Measurements from ENCODE around the gene RAC3. TPM values are rescaled to one million over a fixed set of nuclear protein-coding genes. Genes with fewer than 3 reads are reported as not detected.

The RAC3 gene
- total and polyA plus RNA-seq, 2 donors = 5.9 to 10.4 TPM

DNA sequence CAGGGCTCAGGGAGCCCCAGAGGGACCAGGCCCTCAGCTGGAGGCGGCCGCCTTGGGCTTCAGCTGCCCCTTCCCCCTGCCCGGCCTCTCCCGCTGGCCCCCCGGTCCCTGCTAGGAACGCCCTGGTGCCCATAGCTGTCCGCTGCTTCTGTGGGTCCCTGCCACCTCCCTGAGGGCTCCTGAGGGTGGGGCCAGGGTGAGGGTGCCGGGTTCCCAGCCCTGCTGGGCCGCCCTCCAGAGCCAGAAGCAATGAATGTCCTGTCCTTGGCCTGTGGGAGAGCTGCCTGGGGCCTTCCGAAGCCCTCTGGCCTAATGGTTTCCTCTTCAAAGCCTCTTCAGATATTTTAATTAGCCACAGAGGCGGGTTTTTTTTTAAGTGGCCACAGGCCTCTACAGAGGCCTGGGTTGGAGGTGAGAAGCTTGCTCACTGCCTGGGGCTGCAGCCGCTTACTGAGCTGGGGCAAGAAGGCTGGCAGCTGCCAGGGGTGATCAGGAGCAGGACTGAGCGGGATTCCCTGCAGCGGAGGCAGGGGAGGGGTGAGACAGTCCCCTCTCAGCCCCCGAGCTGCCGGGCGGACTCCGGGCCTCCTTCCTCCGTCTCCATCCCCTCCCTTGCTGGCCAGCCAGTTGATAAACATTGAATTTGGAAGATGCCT is 18.7 kb upstream of the RAC3 start:
- no peak for DNase-seq (ENCODE audit: extremely low spot score)
- Histone ChIP-seq H3K27ac (ENCODE audit: low read depth) (no peak overlapping the region), H3K4me3 (ENCODE audit: low read depth, low read length) (no peak overlapping the region), H3K4me1 (ENCODE audit: insufficient read depth) (no peaks in the 10 kb centered on the region), H3K36me3 (ENCODE audit: insufficient read depth) (no peaks in the 10 kb centered on the region)
- WGBS = 75% methylated on average over 19 of the region's 19 CpGs

DNA sequence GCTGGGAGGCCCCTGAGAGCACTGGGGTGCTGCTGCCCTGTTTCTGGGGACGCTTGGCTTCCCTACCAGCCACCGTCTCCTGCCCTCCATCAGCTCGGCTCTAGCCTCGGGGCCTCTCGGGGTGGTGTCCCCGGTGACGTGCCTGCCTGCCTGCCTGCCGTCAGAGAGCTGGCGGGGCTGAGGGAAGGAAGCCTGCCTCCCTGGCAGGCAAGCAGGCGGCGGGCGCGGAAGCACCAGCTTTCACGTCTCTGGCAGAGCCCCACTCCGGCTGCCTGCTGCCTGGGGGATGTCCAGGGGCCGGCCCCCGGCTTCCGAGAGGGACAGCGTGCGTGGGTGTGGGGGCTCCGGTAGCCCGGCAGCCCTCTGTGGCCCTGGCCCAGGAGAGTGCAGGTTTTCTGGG is 18.1 kb upstream of the RAC3 start:
- 52% methylated on average over 22 of the region's 22 CpGs for WGBS
- Histone ChIP-seq H3K4me3 (ENCODE audit: low read depth, low read length) (no peak overlapping the region), H3K36me3 (ENCODE audit: insufficient read depth) (no peaks in the 10 kb centered on the region), H3K27ac (ENCODE audit: low read depth) (no peak overlapping the region), H3K4me1 (ENCODE audit: insufficient read depth) (no peaks in the 10 kb centered on the region)
- no peak for DNase-seq (ENCODE audit: extremely low spot score)

DNA sequence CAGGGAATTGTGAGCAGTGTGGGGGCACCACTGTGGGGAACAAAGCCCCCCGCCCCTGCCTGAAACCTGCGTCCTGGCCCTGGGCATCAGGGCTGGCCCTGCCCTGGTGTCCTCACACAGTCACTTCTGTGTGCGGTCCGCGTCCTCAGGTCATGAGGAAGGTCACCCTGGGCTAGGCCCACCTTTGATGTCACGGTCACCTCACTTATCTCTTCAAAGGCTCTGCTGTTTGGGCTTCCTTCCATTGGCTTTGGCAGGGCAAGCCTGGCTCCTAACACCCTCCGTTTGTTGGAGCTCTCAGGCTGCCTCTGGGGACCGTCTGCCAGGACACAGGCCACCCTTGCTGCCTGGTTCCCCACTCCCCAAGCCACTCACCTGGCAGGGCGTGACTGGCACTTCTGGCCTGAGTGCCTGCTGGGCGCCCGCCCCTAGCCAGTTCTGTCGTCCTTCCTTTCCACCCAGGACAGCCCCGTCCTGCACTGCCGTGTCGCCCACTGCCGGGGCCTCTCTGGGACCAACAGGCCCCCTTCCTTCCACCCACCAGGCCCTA is 17.6 kb upstream of the RAC3 start:
- 89% methylated on average over 16 of the region's 16 CpGs for WGBS
- Histone ChIP-seq H3K4me3 (ENCODE audit: low read depth, low read length) (no peak overlapping the region), H3K4me1 (ENCODE audit: insufficient read depth) (no peaks in the 10 kb centered on the region), H3K27ac (ENCODE audit: low read depth) (no peak overlapping the region), H3K36me3 (ENCODE audit: insufficient read depth) (no peaks in the 10 kb centered on the region)
- no peak for DNase-seq (ENCODE audit: extremely low spot score)

DNA sequence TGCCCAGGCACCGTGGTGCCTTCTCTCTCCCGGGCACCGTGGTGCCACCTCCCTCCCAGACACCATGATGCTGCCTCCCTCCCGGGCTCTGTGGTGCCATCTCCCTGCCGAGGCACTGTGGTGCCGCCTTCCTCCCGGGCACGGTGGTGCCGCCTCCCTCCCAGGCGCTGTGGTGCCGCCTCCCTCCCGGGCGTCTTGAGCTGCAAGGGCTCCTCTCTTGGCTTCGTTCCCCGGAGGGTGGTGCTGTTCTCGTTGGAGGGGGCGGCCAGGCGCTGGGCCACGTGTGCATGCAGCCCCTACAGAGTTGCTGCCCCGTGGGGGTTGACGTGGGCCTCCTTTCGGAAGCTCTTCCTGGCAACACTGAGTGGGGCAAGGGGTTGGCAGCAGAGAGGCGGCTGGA is 17.0 kb upstream of the RAC3 start:
- no peaks in the 10 kb centered on the region for H3K36me3 ChIP-seq (ENCODE audit: insufficient read depth)
- DNase-seq (ENCODE audit: extremely low spot score) = no peak
- H3K4me3 ChIP-seq (ENCODE audit: low read depth, low read length) = no peak overlapping the region
- H3K27ac ChIP-seq (ENCODE audit: low read depth) = no peak overlapping the region
- WGBS = 77% methylated on average over 23 of the region's 23 CpGs
- H3K4me1 ChIP-seq (ENCODE audit: insufficient read depth) = no peaks in the 10 kb centered on the region

DNA sequence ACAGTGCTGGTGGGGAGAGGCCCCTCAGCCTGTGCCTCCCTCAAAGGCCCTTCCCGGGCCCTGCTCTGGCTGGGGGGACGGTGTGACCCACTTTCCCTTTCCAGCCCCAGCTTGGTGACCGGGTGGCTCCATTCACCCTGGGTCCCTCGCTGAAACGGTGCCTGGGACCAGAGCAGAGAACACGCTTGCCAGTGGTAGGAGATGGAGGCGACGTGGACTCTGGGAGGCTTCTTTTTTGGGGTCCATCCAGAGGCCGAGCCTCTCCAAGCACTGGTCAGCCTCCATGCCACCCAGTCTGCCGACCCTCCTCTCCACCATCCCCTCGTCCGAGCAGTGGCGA is 16.5 kb upstream of the RAC3 start:
- Histone ChIP-seq H3K36me3 (ENCODE audit: insufficient read depth) (no peaks in the 10 kb centered on the region), H3K27ac (ENCODE audit: low read depth) (no peak overlapping the region), H3K4me3 (ENCODE audit: low read depth, low read length) (no peak overlapping the region), H3K4me1 (ENCODE audit: insufficient read depth) (no peaks in the 10 kb centered on the region)
- no peak for DNase-seq (ENCODE audit: extremely low spot score)
- WGBS = 81% methylated on average over 13 of the region's 13 CpGs

DNA sequence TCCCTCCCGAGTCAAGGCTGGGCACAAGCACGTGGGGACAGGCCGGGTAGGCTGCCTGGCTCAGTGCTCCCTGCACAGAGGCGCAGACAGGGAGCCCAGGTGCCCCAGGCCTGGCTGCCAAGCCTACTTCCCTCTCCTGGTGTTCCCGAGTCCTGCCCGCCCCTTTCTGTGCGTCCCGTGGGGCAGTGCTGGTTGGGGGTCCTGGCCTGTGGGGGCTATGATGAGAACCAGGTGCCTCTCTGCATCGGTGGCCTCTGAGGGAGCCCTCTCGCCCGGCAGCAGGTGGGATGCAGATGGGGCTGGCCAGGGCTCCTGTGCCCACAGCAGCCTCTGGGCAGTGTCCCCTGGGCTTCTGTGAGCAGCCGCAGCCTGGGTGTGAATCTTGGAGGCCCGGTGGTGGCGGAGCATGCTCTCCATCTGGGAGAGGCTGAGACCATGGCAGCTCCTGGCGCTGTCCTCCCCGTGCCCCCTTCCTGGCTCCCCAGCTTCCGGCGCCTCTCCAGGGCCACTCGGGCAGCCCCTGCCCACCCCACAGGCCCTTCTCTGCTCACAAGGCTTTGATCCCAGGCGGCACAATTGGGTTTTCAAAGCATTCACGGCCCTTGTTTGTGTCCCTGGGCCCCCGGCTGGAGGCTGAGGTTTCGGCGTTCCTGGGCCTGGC is 16.0 kb upstream of the RAC3 start:
- no peaks in the 10 kb centered on the region for H3K36me3 ChIP-seq (ENCODE audit: insufficient read depth)
- DNase-seq (ENCODE audit: extremely low spot score) = no peak
- H3K4me3 ChIP-seq (ENCODE audit: low read depth, low read length) = no peak overlapping the region
- no peaks in the 10 kb centered on the region for H3K4me1 ChIP-seq (ENCODE audit: insufficient read depth)
- no peak overlapping the region for H3K27ac ChIP-seq (ENCODE audit: low read depth)
- 75% methylated on average over 24 of the region's 24 CpGs for WGBS

DNA sequence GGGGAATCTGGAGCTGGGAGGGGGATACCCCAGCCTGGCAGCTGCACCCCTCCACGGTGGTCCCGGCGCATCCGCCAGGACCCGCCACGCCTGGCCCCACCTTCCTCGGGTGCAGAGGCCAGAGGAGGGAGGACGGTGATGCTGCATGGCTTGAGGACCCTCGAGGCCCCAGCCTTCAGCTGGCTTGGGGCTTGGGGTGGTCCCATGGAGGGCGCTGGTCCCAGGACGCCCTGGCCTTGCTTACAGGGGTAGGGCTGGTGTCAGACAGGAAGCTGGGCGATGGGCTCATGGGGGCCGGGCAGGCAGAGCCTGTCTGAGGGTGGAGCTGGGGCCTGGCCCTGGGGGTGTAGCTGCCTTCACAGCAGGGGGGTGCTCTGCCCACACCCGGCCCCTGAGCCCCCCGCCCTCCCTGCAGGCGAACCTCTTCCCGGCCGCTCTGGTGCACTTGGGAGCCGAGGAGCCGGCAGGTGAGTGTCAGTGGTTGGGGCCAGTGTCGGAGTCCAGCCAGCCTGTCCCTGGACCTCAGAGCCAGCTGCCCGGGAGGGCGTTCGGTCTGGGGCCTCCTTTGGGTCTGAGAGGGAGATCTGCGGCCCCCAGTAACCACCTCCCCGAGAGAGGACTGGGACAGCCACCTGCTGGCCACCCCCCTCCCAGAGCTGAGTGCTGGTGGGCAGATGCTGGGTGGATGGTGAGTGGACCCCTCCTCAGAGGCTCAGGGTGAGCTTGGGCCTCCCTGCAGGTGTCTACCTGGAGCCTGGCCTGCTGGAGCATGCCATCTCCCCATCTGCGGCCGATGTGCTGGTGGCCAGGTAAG is 15.2 kb upstream of the RAC3 start:
- no peak overlapping the region for H3K27ac ChIP-seq (ENCODE audit: low read depth)
- no peak overlapping the region for H3K4me3 ChIP-seq (ENCODE audit: low read depth, low read length)
- no peaks in the 10 kb centered on the region for H3K4me1 ChIP-seq (ENCODE audit: insufficient read depth)
- no peak for DNase-seq (ENCODE audit: extremely low spot score)
- no peaks in the 10 kb centered on the region for H3K36me3 ChIP-seq (ENCODE audit: insufficient read depth)
- WGBS = 80% methylated on average over 28 of the region's 28 CpGs

DNA sequence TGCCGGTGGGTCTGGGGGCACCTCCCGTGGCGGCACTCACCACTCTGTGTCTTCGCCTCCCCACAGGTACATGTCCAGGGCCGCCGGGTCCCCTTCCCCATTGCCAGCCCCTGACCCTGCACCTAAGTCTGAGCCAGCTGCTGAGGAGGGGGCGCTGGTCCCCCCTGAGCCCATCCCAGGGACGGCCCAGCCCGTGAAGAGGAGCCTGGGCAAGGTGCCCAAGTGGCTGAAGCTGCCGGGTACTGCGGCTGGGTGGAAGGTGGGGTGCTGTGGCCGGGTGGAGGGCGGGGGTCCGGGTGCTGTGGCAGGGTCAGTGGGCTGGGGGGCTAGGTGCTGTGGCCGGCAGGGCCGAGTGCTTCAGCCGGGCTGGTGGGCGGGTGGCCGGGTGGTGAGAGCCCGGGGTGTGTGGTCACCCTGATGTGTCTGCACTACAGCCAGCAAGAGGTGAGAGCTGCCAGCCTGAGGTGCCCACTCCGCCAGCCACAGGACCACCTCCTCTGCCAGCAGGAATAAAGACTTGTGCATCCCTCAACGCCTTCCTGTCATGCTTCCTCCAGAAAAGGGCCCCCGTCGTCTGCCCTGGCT is 14.5 kb upstream of the RAC3 start:
- WGBS = 85% methylated on average over 24 of the region's 24 CpGs
- Histone ChIP-seq H3K4me1 (ENCODE audit: insufficient read depth) (no peaks in the 10 kb centered on the region), H3K36me3 (ENCODE audit: insufficient read depth) (no peaks in the 10 kb centered on the region), H3K27ac (ENCODE audit: low read depth) (no peak overlapping the region), H3K4me3 (ENCODE audit: low read depth, low read length) (no peak overlapping the region)
- DNase-seq (ENCODE audit: extremely low spot score) = no peak

DNA sequence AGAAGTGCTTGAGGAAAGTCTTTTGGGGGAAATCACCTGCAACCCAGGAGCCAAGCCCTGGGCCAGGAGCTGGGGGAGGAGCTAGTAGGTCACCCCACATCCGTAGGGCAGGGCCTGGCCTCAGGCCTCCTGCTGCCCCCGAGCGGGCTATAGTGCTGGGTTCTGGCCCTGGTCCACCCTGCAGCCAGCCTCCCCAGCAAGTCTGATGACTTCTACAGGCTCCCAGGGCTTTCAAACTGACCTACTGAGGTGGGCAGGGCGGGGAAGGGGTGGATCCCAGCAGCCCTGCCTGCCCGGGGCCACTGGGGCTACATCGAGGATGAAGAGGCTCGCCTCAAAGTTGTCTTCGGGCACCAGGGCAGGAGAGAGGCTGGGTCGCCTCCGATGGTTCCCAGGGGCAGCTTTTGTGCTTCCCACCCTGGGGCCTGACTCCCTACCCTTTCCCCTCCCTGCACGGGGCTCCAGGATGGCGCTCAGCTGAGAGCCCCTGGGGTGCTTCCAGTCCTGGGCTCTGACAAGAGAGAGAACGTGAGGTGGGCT is 13.8 kb upstream of the RAC3 start:
- 79% methylated on average over 13 of the region's 13 CpGs for WGBS
- Histone ChIP-seq H3K36me3 (ENCODE audit: insufficient read depth) (no peaks in the 10 kb centered on the region), H3K27ac (ENCODE audit: low read depth) (no peak overlapping the region), H3K4me1 (ENCODE audit: insufficient read depth) (no peaks in the 10 kb centered on the region), H3K4me3 (ENCODE audit: low read depth, low read length) (no peak overlapping the region)
- DNase-seq (ENCODE audit: extremely low spot score) = no peak

DNA sequence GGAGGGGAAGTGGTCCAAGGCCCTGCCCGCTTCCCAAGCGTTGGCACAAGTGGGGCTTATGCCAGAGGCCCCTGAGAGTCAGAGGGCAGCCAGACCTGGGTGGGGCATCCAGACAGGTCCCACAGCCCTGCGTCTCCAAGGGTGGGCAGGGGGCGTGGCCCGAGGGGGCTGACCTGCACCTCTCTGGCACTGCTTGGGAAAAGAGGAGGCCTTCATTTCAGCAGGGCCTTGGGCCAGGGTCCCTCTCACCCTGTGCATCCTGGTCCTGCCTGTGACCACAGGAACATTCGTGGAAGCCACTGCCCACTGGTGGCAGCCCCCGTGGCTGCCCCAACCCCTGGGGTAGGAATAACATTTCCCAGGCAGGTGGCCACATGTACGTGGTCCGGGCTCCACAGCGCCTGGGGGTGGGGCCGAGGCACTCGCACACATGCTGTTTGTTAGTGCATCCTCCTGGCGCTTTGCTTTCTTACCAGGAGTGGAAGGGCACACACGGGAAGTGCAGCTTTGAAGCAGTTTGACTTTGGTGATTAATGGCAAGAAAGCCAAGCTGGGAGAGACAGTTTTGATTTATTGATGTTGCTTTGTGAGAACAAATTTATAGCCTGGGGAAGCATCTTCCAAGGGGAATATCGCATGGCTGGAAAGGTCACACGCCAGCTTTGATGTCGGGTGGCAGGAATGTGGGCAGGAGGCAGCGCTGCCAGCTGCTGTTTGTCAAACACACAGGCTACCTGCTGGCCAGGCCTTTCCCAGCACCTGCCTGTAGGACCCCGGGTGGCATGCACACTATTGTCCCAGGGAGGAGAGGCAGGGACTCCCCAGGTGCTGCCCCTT is 13.1 kb upstream of the RAC3 start:
- DNase-seq (ENCODE audit: extremely low spot score) = no peak
- WGBS = 69% methylated on average over 19 of the region's 19 CpGs
- Histone ChIP-seq H3K4me1 (ENCODE audit: insufficient read depth) (no peaks in the 10 kb centered on the region), H3K4me3 (ENCODE audit: low read depth, low read length) (no peak overlapping the region), H3K27ac (ENCODE audit: low read depth) (no peak overlapping the region), H3K36me3 (ENCODE audit: insufficient read depth) (no peaks in the 10 kb centered on the region)

DNA sequence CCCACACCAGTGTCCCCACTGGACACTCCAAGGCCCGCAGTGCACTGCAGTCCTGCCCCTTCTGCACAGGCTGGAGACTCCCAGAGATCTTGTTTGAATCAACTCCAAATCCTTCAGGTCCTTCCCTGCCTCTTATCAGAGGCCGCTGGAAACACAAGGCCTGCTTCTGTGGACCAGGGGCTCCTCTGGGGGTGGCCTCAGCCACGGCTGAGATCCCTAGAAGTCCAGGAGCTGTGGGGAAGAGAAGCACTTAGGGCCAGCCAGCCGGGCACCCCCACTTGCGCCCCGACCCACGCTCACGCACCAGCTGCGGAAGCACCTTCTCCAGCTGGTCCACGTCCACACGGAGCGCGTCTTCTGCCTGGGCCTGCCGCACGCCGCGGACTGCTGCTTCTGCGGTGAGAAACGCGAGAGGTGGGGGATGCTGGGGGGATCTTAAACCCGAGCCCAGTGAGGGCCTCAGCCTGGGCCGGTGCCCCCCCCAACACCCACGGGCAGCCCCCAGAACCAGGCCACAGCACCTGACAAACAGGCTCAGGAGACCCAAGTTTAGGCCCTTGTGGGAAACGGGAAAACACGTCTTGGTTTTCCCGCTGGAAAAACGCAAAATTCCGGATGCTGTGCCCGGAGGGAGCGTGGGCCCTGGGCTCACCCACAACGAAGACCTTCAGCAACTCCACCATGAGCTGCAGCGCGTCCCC is 12.3 kb upstream of the RAC3 start:
- H3K36me3 ChIP-seq (ENCODE audit: insufficient read depth) = no peaks in the 10 kb centered on the region
- no peak overlapping the region for H3K27ac ChIP-seq (ENCODE audit: low read depth)
- H3K4me3 ChIP-seq (ENCODE audit: low read depth, low read length) = no peak overlapping the region
- 78% methylated on average over 33 of the region's 33 CpGs for WGBS
- H3K4me1 ChIP-seq (ENCODE audit: insufficient read depth) = no peaks in the 10 kb centered on the region
- DNase-seq (ENCODE audit: extremely low spot score) = no peak

DNA sequence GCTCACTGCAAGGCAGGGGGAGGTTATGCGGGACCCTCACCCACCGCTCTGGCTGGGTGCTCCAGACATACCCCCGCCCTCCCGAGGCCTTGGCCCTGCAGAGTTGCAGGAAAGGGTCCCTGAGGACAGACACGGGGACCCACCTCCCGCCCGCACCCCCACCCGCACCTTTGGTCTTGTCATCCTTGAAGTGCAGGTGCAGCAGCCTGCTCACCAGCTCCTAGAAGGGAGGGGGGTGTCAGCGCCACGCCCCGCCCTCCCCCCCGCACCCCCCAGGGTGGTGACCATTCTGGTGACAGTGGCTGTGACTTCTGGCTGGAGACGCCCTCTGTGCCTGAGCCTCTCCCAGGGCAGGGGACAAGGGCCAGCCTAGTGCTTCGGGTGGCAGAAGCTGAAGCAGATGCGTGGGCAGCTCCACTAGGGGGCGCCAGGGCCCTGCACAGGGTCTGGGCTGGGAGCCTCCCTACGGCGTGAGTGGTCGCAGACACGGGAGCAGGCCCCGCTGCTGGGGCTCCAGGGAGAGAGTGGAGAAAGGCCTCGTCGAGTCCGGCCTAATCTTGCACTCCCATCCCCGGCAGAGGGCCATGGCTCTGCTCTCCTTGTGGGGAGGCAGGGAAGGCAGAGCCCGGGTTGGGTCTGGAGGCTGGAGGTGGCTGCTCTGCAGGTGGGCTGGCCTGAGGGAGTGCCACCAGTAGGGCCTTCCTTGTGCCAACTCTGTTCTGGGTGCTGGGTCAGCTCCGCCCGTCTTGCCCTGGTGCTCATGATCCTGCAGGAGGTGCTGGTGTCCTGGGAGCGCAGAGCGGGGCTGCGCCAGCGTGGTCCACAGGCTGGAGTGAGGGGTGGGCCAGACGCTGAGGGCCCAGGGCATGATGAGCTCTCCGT is 11.5 kb upstream of the RAC3 start:
- Histone ChIP-seq H3K27ac (ENCODE audit: low read depth) (no peak overlapping the region), H3K36me3 (ENCODE audit: insufficient read depth) (no peaks in the 10 kb centered on the region), H3K4me1 (ENCODE audit: insufficient read depth) (no peaks in the 10 kb centered on the region), H3K4me3 (ENCODE audit: low read depth, low read length) (no peak overlapping the region)
- no peak for DNase-seq (ENCODE audit: extremely low spot score)
- 67% methylated on average over 33 of the region's 34 CpGs for WGBS

All from urinary bladder (tissue), 4 donors.